HG03520 (cell line): ENCODE measurements around the gene C1orf87.

Experiments used
- ATAC-seq: cut with Tn5 transposase; IDR thresholded peaks from one replicate; pipeline ENCODE4 v1.9.1; 2021; ENCODE audit warnings: mild to moderate bottlenecking, moderate library complexity; ENCODE audit not compliant: unreplicated experiment

Gene C1orf87

GRCh38 chr1:59952065-59952464, 121.5 kb downstream of the C1orf87 start:
- no peak for ATAC-seq

DNA sequence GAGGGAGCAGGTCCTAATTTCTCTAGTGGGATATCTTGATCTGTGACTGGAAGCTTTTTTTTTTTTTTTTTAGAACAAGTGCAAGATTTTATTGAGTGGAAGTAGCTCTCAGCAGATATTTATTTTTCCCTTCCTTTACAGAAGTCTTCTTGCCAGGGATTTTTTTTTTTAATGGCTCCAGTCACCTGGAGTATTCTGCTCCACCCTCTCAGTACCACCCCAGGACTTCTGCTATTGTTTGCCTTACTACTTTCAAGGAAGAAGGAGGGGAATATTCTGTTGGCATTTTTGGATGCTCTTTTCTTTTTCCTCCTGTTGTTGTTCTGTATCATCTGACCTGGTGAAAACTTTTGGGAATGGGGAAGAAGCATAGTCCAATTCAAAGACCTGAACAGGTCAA, 123.9 kb downstream of the C1orf87 start:
- no peak for ATAC-seq

DNA sequence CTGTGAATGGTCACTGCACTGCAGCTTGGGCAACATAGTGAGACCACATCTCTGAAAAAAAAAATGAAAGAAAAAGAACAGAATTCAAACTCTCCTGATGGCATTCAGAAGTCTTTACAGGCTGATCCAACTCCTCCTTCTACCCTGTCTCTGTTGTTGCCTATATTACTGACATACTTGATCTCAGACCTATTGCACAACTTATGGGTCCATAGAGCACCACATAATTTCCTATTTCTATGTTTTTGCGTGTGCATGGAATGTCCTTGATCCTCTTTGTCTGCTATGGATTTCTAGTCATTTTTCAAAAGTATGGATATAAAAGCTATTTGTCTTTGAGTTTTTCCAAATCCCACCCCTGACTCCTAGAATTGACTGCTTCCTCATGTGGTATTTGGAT, 124.6 kb downstream of the C1orf87 start:
- ATAC-seq = no peak

DNA sequence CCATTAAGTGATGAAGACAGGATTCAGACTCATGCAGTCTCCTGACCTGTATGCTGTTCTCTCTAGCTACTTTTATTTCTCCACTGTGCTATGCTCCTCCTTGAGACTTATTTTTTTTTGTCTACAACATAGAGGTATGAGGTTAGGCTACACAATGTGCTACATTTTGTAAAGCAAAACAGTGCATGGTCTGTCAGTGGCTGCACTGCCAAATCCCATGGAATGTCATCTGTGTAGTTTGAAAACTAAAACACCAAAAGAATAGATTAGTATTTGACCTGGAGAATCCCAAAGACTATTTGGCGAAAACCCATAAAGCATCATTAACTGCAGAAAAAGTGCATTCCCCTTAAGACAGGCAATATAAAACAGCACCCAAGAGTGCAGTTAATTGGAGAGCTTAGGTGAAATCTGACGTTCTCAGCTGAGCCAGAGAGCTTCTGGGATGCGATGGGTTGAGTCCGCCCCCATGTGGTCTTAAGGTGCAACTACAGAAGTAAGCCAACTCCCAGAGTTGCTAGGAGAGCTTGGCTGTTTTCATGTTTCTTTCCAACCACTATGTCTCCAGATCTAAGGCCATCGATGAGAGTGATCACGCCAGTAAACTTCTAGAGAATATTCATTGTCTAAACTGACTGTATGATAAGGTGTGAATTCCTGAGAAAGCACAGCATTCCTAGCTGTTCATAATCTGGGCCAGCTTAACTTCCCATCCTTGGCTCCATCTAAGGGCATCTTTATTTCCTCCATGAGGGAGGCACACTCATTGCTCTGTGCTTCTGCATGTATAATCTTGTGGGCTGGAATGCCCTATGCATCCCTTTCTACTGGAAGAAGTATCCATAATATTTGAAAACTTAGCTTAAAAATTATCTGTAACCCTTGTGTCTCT, 126.3 kb downstream of the C1orf87 start:
- ATAC-seq = peak; percentile 90

- no peak for ATAC-seq
Measured at GRCh38 chr1:59945790-59946189, 127.8 kb downstream of the C1orf87 start.
